ENCODE measurements around the gene PRR7. TPM values are rescaled to one million over a fixed set of nuclear protein-coding genes. Genes with fewer than 3 reads are reported as not detected.
"Not testable (repeated sequence)": the region's sequence is repeated elsewhere in the genome, so short reads cannot be mapped to it uniquely, and the experiment has no call there.

PRR7 gene
- total RNA-seq, 1 donor from 2014 or later = 8.8 TPM

DNA sequence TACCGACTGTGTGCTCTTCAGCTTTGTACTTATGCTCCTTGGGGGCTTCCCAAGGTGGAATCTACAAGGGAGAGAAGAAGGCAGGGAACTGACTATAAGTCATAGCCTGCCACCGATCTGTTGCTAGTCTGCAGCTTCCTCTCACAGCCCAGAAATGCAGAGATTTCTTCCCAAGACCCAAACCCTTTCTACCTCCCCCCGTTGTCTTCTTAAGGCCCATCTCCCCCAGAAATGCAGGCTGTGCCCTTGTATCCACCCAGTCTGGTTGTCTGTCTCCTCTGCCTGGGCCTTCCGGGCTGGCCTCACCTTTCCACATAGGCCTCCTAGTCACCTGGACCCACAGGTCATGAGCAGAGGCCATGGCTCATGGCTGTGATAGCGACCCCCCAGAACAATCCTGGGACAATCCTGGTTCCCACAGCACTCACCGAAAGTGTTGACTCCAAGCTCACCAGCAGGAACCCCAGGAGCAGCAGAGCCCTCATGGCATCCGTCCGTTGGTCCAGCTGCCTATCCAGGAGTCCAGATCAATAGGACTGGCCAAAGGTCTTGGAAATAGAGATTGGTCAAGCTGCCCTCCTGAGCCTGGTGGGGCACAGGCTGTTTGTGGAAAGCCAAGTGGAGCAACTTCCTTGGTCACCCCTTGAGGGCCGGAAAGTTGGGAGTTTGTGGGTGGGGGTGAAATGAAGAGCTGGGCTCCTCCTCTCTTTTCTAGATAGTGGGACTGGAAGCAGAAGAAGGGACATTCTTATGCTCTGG lies 37.4 kb upstream of the PRR7 start, which contains the start of gene F12:
Gene F12 (minus strand): TSS at position 522 of the 759 bp plus-strand sequence. CDS start 37 bp downstream, at position 485.
- TF ChIP-seq CTCF (conservative IDR thresholded peaks at IDR 0.05) = no peak
- no peak within 1 kb of the TSS for H3K27ac Mint-ChIP-seq

GRCh38 chr5:177410575-177410974 lies 36.0 kb upstream of the PRR7 start:
- Mint-ChIP-seq H3K4me1 (ENCODE audit: unreplicated experiment) (no peaks in the 10 kb centered on the region), H3K36me3 (no peaks in the 10 kb centered on the region), H3K27me3 (peaks cover 54% of the 10 kb centered on the region), H3K27ac (no peak overlapping the region), H3K4me3 (no peak overlapping the region), H3K9me3 (no peaks in the 10 kb centered on the region)
- DNase-seq (ENCODE audit: extremely low spot score, unreplicated experiment) = no peak
- TF ChIP-seq CTCF (conservative IDR thresholded peaks at IDR 0.05) = no peak

More for the DNA sequence above, 37.4 kb upstream of the PRR7 start, which contains the start of gene F12:
- no peaks in the 10 kb centered on the region for H3K36me3 Mint-ChIP-seq
- peaks cover 60% of the 10 kb centered on the region for H3K27me3 Mint-ChIP-seq
- no peaks in the 10 kb centered on the region for H3K9me3 Mint-ChIP-seq
- DNase-seq (ENCODE audit: extremely low spot score, unreplicated experiment) = no peak
- no peak within 1 kb of the TSS for H3K4me3 Mint-ChIP-seq
- H3K4me1 Mint-ChIP-seq (ENCODE audit: unreplicated experiment) = no peaks in the 10 kb centered on the region

DNA sequence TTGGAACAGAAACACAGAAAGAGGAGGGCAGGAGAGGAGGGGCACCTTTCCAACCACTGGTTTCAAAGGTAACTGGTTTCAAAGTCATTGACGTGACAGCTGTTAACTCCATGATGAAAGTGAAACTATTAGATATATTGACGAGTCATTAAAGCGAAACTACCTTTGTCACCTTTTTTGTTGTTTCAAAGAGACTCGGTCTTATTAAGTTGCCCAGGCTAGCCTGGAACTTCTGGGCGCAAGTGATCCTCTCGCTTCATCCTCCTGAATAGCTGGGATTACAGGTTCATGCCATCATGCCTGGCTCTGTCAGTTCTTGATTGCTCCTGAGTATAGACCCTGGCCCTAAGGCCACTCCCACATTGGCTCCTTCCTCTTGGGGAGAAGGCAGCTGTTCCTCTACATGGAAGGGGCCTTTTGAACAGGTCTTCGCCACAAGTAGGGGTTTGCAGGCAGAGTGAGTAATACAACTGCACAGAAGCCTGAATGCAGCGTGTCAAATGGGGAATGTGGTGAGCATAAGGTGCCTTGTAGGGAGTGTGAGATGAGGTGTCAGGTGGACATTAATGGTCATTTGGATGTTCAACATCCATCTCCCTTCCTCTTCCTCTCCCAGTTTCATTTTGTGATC lies 33.9 kb upstream of the PRR7 start:
- no peak for DNase-seq (ENCODE audit: extremely low spot score, unreplicated experiment)
- Mint-ChIP-seq H3K9me3 (no peaks in the 10 kb centered on the region), H3K4me1 (ENCODE audit: unreplicated experiment) (no peaks in the 10 kb centered on the region), H3K36me3 (no peaks in the 10 kb centered on the region), H3K27ac (no peak overlapping the region), H3K4me3 (no peak overlapping the region), H3K27me3 (peaks cover 32% of the 10 kb centered on the region)
- no peak for TF ChIP-seq CTCF (conservative IDR thresholded peaks at IDR 0.05)

DNA sequence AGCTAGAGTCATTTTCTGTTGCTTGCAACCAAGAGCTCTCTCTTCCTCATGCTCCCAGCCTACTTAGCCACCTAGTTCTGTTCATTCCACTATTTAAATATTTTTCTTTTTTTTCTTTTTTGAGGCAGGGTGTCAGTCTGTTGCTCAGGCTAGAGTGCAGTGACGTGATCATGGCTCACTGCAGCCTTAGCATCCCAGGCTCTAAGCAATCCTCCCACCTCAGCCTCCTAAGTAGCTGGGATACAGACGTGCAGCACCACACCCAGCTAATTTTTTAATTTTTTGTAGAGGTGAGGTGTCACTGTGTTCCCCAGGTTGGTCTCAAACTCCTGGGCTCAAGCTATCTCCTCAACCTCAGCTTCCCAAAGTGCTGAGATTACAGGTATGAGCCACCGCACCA lies 32.1 kb upstream of the PRR7 start:
- no peak overlapping the region for H3K27ac Mint-ChIP-seq
- no peaks in the 10 kb centered on the region for H3K4me1 Mint-ChIP-seq (ENCODE audit: unreplicated experiment)
- no peak overlapping the region for H3K4me3 Mint-ChIP-seq
- H3K9me3 Mint-ChIP-seq = no peaks in the 10 kb centered on the region
- H3K27me3 Mint-ChIP-seq = peaks cover 22% of the 10 kb centered on the region
- DNase-seq (ENCODE audit: extremely low spot score, unreplicated experiment) = no peak
- H3K36me3 Mint-ChIP-seq = no peaks in the 10 kb centered on the region
- no peak for TF ChIP-seq CTCF (conservative IDR thresholded peaks at IDR 0.05)

DNA sequence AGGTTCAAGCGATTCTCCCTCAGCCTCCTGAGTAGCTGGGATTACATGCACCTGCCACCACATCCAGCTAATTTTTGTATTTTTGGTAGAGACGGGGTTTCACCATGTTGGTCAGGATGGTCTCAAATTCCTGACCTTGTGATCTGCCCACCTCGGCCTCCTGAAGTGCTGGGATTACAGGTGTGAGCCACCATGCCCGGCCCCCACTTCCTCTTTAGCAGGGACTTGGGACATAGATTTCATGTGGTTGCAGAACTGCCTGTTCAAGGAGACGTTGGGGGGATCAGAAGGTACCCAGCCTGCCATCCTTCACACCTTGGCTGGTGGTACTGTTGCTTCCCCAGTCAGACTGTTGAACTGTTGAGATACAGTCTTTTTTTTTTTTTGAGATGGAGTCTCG lies 29.5 kb upstream of the PRR7 start:
- H3K4me1 Mint-ChIP-seq (ENCODE audit: unreplicated experiment); H3K36me3 Mint-ChIP-seq; H3K27ac Mint-ChIP-seq; H3K9me3 Mint-ChIP-seq; H3K4me3 Mint-ChIP-seq; DNase-seq (ENCODE audit: extremely low spot score, unreplicated experiment): not testable (repeated sequence)
- peaks cover 18% of the 10 kb centered on the region for H3K27me3 Mint-ChIP-seq

- Mint-ChIP-seq H3K4me1 (ENCODE audit: unreplicated experiment) (no peaks in the 10 kb centered on the region), H3K36me3 (no peaks in the 10 kb centered on the region), H3K9me3 (no peaks in the 10 kb centered on the region), H3K4me3 (no peak overlapping the region), H3K27me3 (peaks cover 5% of the 10 kb centered on the region), H3K27ac (no peak overlapping the region)
- DNase-seq (ENCODE audit: extremely low spot score, unreplicated experiment) = no peak
- TF ChIP-seq CTCF (conservative IDR thresholded peaks at IDR 0.05) = no peak
Measured at GRCh38 chr5:177419046-177419445, 27.6 kb upstream of the PRR7 start.

DNA sequence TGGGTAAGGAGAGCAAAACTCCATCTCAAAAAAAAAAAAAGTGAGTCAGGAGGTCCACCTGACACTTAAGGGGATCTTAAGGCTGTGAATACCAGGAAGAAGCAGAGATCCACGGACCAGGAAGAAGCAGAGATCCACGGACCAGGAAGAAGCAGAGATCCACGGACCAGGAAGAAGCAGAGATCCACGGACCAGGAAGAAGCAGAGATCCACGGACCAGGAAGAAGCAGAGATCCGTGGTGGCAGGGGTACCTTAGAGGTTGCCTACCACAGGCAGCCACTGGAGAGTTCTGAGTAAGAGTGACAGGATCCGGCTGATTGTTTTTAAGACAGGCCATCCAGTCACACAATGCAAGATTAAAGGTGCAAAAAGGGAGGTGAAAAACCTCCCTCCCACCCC lies 26.1 kb upstream of the PRR7 start:
- H3K27me3 Mint-ChIP-seq; H3K36me3 Mint-ChIP-seq; DNase-seq (ENCODE audit: extremely low spot score, unreplicated experiment); H3K9me3 Mint-ChIP-seq; H3K4me3 Mint-ChIP-seq; H3K4me1 Mint-ChIP-seq (ENCODE audit: unreplicated experiment); H3K27ac Mint-ChIP-seq: not testable (repeated sequence)

Measured in type B pancreatic cell (in vitro differentiated cells).